DOHH2 (cell line): ENCODE results near the gene TATDN2.

Experiments
- H3F3A ChIP-seq: fragments of 200-600 bp; sonication (generic), shearing (Covaris generic); 2 replicates; pipeline ENCODE4 v1.6.0; 2016; ENCODE audit warnings: antibody characterized with exemption, mild to moderate bottlenecking; ENCODE audit not compliant: control insufficient read depth, insufficient read depth
- H3K27ac ChIP-seq: fragments of 200-600 bp; sonication (generic); 2 replicates; pipeline ENCODE4 v1.5.1; 2014; ENCODE audit warnings: low read depth, mild to moderate bottlenecking, low read length, moderate library complexity
- H3K27me3 ChIP-seq: fragments of 200-600 bp; sonication (generic); 2 replicates; pipeline ENCODE4 v1.6.1; 2014; ENCODE audit warnings: mild to moderate bottlenecking, low read length, mixed read lengths; ENCODE audit not compliant: control insufficient read depth
- H3K36me3 ChIP-seq: fragments of 200-600 bp; sonication (generic); 2 replicates; pipeline ENCODE4 v1.6.1; 2014; ENCODE audit warnings: mild to moderate bottlenecking, low read length, moderate library complexity, mixed read lengths; ENCODE audit not compliant: control insufficient read depth
- H3K4me1 ChIP-seq: fragments of 200-600 bp; sonication (generic); 2 replicates; pipeline ENCODE4 v1.6.1; 2014; ENCODE audit warnings: mild to moderate bottlenecking, low read length, mixed read lengths; ENCODE audit not compliant: control insufficient read depth
- H3K4me2 ChIP-seq: fragments of 200-600 bp; sonication (generic); 2 replicates; pipeline ENCODE4 v1.6.0; 2014; ENCODE audit warnings: mild to moderate bottlenecking, low read length, moderate library complexity
- H3K4me3 ChIP-seq: fragments of 200-600 bp; sonication (generic); 2 replicates; pipeline ENCODE4 v1.5.1; 2014; ENCODE audit warnings: mild to moderate bottlenecking, low read length, mixed read lengths
- H3K79me2 ChIP-seq: fragments of 200-600 bp; sonication (generic); 2 replicates; pipeline ENCODE4 v1.6.1; 2014; ENCODE audit warnings: mild to moderate bottlenecking, low read length, mixed read lengths; ENCODE audit not compliant: control insufficient read depth
- H3K9me2 ChIP-seq: fragments of 200-600 bp; sonication (generic); replicated peaks from 2 replicates; pipeline ENCODE4 v1.6.1; 2014; ENCODE audit warnings: mild to moderate bottlenecking, low read length, mixed read lengths; ENCODE audit not compliant: control insufficient read depth
- H3K9me3 ChIP-seq: fragments of 200-600 bp; sonication (generic); 2 replicates; pipeline ENCODE4 v1.6.1; 2014; ENCODE audit warnings: antibody characterized with exemption, low read length, mixed read lengths; ENCODE audit not compliant: control insufficient read depth, insufficient read depth
- H4K20me1 ChIP-seq: fragments of 200-600 bp; sonication (generic); 2 replicates; pipeline ENCODE4 v1.6.0; 2014; ENCODE audit warnings: low read depth, mild to moderate bottlenecking, antibody characterized with exemption, low read length, moderate library complexity; ENCODE audit not compliant: control insufficient read depth, insufficient read depth
- CTCF ChIP-seq: fragments of 200-600 bp; sonication (generic); IDR thresholded peaks from one replicate; pipeline ENCODE4 v1.5.1; 2014; ENCODE audit warnings: antibody characterized with exemption, mild to moderate bottlenecking, low read depth, low read length; ENCODE audit not compliant: poor library complexity, severe bottlenecking
- EZH2phosphoT487 ChIP-seq: fragments of 200-600 bp; sonication (generic); IDR thresholded peaks from 2 replicates; pipeline ENCODE4 v1.6.1; 2017; ENCODE audit warnings: borderline replicate concordance, mild to moderate bottlenecking, antibody characterized with exemption, low read length, moderate library complexity, mixed read lengths

Gene TATDN2

GRCh38 chr3:10322352-10322710, 74.1 kb downstream of the TATDN2 start:
- Histone ChIP-seq H3K4me1 (peaks cover 10% of the 10 kb centered on the region), H3K9me2 (no peaks in the 10 kb centered on the region), H3K4me3 (no peak overlapping the region), H3K9me3 (no peaks in the 10 kb centered on the region), H3K79me2 (peaks cover 35% of the 10 kb centered on the region), H3K27ac (no peak overlapping the region), H3K4me2 (no peak overlapping the region), H4K20me1 (0 out of 2 replicates have a peak, but pooled peaks cover 4% of the 10 kb centered on the region), H3F3A (no peaks in the 10 kb centered on the region), H3K27me3 (no peaks in the 10 kb centered on the region; the same call in 1 of the 2 replicates), H3K36me3 (peaks cover 24% of the 10 kb centered on the region)
- TF ChIP-seq EZH2phosphoT487 (no peak), CTCF (peak; percentile 70)

GRCh38 chr3:10327592-10327991, 79.3 kb downstream of the TATDN2 start:
- Histone ChIP-seq H3K4me3 (no peak overlapping the region), H3K4me1 (no peaks in the 10 kb centered on the region), H3K4me2 (no peak overlapping the region), H3F3A (no peaks in the 10 kb centered on the region), H3K27me3 (peaks cover 3% of the 10 kb centered on the region; the same call in 1 of the 2 replicates), H3K79me2 (no peaks in the 10 kb centered on the region), H3K36me3 (no peaks in the 10 kb centered on the region), H3K9me2 (no peaks in the 10 kb centered on the region), H3K9me3 (no peaks in the 10 kb centered on the region), H3K27ac (no peak overlapping the region), H4K20me1 (no peaks in the 10 kb centered on the region; the same call in 1 of the 2 replicates)
- TF ChIP-seq CTCF (no peak), EZH2phosphoT487 (no peak)

GRCh38 chr3:10328460-10329071, 80.3 kb downstream of the TATDN2 start:
- Histone ChIP-seq H3K79me2 (no peaks in the 10 kb centered on the region), H3K27ac (no peak overlapping the region), H3K27me3 (peaks cover 3% of the 10 kb centered on the region; the same call in 1 of the 2 replicates), H3K36me3 (no peaks in the 10 kb centered on the region), H3K9me3 (no peaks in the 10 kb centered on the region), H3K4me2 (no peak overlapping the region), H4K20me1 (no peaks in the 10 kb centered on the region; the same call in 1 of the 2 replicates), H3F3A (no peaks in the 10 kb centered on the region), H3K9me2 (no peaks in the 10 kb centered on the region), H3K4me1 (peaks cover 9% of the 10 kb centered on the region), H3K4me3 (no peak overlapping the region)
- TF ChIP-seq EZH2phosphoT487 (no peak), CTCF (no peak)
